K562 (cell line): ENCODE measurements around the gene PFKL.

Source experiments
- HIVEP1 ChIP-seq: fragments of 250-450 bp; sonication (Bioruptor Pico); IDR thresholded peaks from 2 replicates; pipeline ENCODE4 v1.4.0; 2020; ENCODE audit warnings: mild to moderate bottlenecking
- POLR2A ChIP-seq: fragments of 450-650 bp; conservative IDR thresholded peaks from 2 replicates; pipeline ENCODE4 v1.6.1; 2016
- SP1 ChIP-seq: sonication (generic); formaldehyde crosslinking; IDR thresholded peaks from 2 replicates; pipeline ENCODE4 v1.8.1; 2022; ENCODE audit warnings: mild to moderate bottlenecking, missing genetic modification reagents
- XRCC5 ChIP-seq: fragments of 200-400 bp; formaldehyde crosslinking; IDR thresholded peaks from 2 replicates; pipeline ENCODE4 v1.6.1; 2017; ENCODE audit warnings: low read depth, mild to moderate bottlenecking, low read length
- ZKSCAN8 ChIP-seq: fragments of 200-800 bp; sonication (Bioruptor generic); IDR thresholded peaks from 2 replicates; pipeline ENCODE4 v1.6.1; 2016; ENCODE audit warnings: missing genetic modification characterization, missing compliant biosample characterization
- TF ChIP-seq, protein P1 (sequence below), 3 experiments: IDR thresholded peaks in 2 of 3; conservative IDR thresholded peaks in 1 of 3; 2 replicates each; pipeline ENCODE4 v1.5.1; 2011 to 2012; ENCODE audit warnings: low read length in 3 of 3, mild to moderate bottlenecking in 3 of 3, control low read depth in 2 of 3, improper control_type of control experiment in 1 of 3, inconsistent platforms in 1 of 3, low read depth in 1 of 3, mixed read lengths in 1 of 3, moderate library complexity in 1 of 3; ENCODE audit not compliant: insufficient read depth in 2 of 3

DNA sequence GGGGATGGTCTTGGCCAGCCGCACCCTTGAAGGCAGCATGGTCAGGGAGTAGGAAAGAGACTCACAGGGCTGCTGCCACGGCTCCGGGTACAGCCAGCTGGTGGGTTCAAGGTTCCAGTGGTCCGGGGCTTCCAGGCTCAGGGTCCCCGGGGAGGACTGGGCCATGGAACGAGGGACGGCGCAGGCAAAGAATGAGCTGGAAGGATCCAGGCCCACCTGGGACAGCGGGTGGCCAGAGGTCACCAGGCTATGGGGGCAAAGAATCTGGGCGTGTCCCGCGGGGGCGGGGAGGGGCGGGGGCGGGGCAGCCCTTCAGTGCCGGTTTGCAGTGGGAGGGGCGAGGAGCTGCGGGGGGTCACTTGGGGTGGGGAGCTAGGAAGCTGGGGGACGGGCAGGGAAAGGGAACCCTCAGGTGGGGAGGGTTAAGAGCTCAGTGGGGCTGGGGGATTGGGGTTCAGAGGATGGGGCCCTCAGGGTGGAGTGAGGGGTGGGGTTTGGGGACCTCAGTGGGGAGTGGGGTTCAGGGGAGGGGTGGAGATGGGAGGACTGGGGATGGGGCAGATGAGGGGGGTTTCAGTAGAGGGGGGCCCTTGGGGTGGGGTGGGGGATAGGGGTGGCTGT is 38.1 kb upstream of the PFKL start, which contains the start of gene DNMT3L:
- TF ChIP-seq XRCC5 = no peak
- no peak for TF ChIP-seq SP1 (CRISPR knock-in tag)
- TF ChIP-seq ZKSCAN8 = no peak
- no peak for TF ChIP-seq POLR2A
- TF ChIP-seq, protein P1, sequence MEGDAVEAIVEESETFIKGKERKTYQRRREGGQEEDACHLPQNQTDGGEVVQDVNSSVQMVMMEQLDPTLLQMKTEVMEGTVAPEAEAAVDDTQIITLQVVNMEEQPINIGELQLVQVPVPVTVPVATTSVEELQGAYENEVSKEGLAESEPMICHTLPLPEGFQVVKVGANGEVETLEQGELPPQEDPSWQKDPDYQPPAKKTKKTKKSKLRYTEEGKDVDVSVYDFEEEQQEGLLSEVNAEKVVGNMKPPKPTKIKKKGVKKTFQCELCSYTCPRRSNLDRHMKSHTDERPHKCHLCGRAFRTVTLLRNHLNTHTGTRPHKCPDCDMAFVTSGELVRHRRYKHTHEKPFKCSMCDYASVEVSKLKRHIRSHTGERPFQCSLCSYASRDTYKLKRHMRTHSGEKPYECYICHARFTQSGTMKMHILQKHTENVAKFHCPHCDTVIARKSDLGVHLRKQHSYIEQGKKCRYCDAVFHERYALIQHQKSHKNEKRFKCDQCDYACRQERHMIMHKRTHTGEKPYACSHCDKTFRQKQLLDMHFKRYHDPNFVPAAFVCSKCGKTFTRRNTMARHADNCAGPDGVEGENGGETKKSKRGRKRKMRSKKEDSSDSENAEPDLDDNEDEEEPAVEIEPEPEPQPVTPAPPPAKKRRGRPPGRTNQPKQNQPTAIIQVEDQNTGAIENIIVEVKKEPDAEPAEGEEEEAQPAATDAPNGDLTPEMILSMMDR (IDR thresholded peaks at IDR 0.05 in 2 of 3, conservative IDR thresholded peaks at IDR 0.05 in 1 of 3; ENCODE audit: insufficient read depth in 2 of 3, low read depth in 1 of 3, low read length in 3 of 3) = no peak
- TF ChIP-seq HIVEP1 (CRISPR knock-in tag) = no peak
